ENCODE results near the gene SEMA4B. TPM values are rescaled to one million over a fixed set of nuclear protein-coding genes. Genes with fewer than 3 reads are reported as not detected.

The SEMA4B gene
- total and polyA plus RNA-seq, 8 donors, result 32.5 to 63.9 (median 38.4) TPM

DNA sequence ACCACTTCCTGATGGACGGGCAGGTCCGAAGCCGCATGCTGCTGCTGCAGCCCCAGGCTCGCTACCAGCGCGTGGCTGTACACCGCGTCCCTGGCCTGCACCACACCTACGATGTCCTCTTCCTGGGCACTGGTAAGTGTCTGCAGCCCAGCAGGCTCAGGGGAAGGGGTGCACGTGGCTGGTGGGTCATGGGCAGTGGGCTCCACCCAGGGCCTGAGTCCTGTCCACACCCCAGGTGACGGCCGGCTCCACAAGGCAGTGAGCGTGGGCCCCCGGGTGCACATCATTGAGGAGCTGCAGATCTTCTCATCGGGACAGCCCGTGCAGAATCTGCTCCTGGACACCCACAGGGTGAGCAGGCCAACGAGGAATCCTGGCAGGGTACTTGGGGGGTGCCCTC, 23.9 kb downstream of the SEMA4B start:
- no peak for ATAC-seq
- 91 to 93% methylated on average over 17 of the region's 17 CpGs for WGBS, 2 donors
- no peak for FAIRE-seq
- no peak overlapping the region for H3K4me3 ChIP-seq
- H3K9me3 ChIP-seq, result no peaks in the 10 kb centered on the region
- DNase-seq, result peak in 1 of 6 donors; percentile 74
- peaks cover 3 to 68% (median 27%) of the 10 kb centered on the region in 3 donors for H3K36me3 ChIP-seq
- TF ChIP-seq, protein P1, sequence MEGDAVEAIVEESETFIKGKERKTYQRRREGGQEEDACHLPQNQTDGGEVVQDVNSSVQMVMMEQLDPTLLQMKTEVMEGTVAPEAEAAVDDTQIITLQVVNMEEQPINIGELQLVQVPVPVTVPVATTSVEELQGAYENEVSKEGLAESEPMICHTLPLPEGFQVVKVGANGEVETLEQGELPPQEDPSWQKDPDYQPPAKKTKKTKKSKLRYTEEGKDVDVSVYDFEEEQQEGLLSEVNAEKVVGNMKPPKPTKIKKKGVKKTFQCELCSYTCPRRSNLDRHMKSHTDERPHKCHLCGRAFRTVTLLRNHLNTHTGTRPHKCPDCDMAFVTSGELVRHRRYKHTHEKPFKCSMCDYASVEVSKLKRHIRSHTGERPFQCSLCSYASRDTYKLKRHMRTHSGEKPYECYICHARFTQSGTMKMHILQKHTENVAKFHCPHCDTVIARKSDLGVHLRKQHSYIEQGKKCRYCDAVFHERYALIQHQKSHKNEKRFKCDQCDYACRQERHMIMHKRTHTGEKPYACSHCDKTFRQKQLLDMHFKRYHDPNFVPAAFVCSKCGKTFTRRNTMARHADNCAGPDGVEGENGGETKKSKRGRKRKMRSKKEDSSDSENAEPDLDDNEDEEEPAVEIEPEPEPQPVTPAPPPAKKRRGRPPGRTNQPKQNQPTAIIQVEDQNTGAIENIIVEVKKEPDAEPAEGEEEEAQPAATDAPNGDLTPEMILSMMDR (IDR thresholded peaks at IDR 0.05), result no peak
- no peaks in the 10 kb centered on the region for H3K27me3 ChIP-seq
- peaks cover 30 to 36% (median 31%) of the 10 kb centered on the region in 3 donors for H3K4me1 ChIP-seq
- intact Hi-C loops (cut with DNase I), result loop anchor here in 1 of 3 donors (5.0 kb wide), 1 partner anchor 63 kb away; no protein-coding TSS in a partner anchor
- H3K27ac ChIP-seq, result no peak overlapping the region

DNA sequence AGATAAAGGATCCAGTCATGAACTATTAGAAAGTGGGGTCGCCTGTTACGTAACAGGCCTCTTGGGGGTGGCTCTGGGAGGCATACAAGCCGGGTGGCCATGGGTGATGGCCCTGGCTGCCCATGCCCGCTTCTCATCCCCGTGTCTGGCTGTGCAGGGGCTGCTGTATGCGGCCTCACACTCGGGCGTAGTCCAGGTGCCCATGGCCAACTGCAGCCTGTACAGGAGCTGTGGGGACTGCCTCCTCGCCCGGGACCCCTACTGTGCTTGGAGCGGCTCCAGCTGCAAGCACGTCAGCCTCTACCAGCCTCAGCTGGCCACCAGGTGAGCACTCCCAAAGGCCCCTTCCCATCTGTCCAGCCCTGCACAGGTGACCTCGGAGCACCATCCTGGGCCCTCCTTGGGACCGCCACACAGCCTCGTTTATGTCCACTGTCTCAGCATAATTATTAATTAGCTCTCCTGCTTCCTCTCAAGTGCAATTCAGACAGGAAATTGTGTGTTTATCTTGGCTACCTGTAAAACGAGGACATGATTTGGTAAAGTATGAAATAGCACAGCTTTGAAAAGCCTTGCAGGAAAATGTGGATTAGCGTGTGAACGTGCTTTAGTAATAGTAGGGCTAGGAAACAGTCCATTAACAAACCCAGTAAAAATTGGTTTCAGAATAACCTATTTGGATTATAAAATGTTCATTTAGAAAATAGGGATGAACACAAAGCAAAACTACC, 24.5 kb downstream of the SEMA4B start:
- DNase-seq (peak in 1 of 6 donors; percentile 81), ATAC-seq (no peak), FAIRE-seq (no peak)
- TF ChIP-seq, protein P1 (IDR thresholded peaks at IDR 0.05), result no peak
- intact Hi-C loops (cut with DNase I), result loop anchor here in 1 of 3 donors (5.0 kb wide), 1 partner anchor 63 kb away; no protein-coding TSS in a partner anchor
- peaks cover 3 to 68% (median 27%) of the 10 kb centered on the region in 3 donors for H3K36me3 ChIP-seq
- H3K27me3 ChIP-seq, result no peaks in the 10 kb centered on the region
- H3K4me1 ChIP-seq, result peaks cover 33 to 41% (median 36%) of the 10 kb centered on the region in 3 donors
- H3K9me3 ChIP-seq, result no peaks in the 10 kb centered on the region
- peak overlapping the region in 1 of 4 donors; percentile 4 for H3K27ac ChIP-seq
- no peak overlapping the region for H3K4me3 ChIP-seq
- WGBS, 2 donors, result 72 to 80% methylated on average over 18 of the region's 18 CpGs

DNA sequence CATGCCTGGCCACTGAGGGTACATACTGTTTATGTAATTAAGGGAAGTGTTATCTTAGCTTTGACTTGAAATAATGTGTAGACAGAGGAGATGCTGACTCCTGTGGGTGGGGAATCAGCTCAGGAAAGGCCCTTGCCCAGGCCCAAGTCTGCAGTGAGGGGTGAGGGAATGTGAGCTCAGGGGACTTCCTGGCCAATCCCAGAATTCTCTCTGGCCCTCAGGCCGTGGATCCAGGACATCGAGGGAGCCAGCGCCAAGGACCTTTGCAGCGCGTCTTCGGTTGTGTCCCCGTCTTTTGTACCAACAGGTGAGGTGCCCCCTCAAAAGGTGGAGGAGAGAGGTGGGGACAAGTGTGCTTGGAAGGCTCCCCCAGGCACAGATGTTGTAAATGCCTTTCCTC, 26.2 kb downstream of the SEMA4B start:
- no peak for ATAC-seq
- 84 to 85% methylated on average over 7 of the region's 7 CpGs for WGBS, 2 donors
- TF ChIP-seq, protein P1 (IDR thresholded peaks at IDR 0.05), result no peak
- H3K27ac ChIP-seq, result peak overlapping the region; percentile 73 to 90 (median 85)
- no peaks in the 10 kb centered on the region for H3K27me3 ChIP-seq
- H3K9me3 ChIP-seq, result no peaks in the 10 kb centered on the region
- H3K4me1 ChIP-seq, result peaks cover 38 to 51% (median 44%) of the 10 kb centered on the region in 3 donors
- no peak overlapping the region for H3K4me3 ChIP-seq
- intact Hi-C loops (cut with DNase I), result loop anchor here in 1 of 3 donors (5.0 kb wide), 1 partner anchor 65 kb away; no protein-coding TSS in a partner anchor
- DNase-seq, result peak in 1 of 6 donors; percentile 62
- no peak for FAIRE-seq
- H3K36me3 ChIP-seq, result peaks cover 3 to 60% (median 27%) of the 10 kb centered on the region in 3 donors

DNA sequence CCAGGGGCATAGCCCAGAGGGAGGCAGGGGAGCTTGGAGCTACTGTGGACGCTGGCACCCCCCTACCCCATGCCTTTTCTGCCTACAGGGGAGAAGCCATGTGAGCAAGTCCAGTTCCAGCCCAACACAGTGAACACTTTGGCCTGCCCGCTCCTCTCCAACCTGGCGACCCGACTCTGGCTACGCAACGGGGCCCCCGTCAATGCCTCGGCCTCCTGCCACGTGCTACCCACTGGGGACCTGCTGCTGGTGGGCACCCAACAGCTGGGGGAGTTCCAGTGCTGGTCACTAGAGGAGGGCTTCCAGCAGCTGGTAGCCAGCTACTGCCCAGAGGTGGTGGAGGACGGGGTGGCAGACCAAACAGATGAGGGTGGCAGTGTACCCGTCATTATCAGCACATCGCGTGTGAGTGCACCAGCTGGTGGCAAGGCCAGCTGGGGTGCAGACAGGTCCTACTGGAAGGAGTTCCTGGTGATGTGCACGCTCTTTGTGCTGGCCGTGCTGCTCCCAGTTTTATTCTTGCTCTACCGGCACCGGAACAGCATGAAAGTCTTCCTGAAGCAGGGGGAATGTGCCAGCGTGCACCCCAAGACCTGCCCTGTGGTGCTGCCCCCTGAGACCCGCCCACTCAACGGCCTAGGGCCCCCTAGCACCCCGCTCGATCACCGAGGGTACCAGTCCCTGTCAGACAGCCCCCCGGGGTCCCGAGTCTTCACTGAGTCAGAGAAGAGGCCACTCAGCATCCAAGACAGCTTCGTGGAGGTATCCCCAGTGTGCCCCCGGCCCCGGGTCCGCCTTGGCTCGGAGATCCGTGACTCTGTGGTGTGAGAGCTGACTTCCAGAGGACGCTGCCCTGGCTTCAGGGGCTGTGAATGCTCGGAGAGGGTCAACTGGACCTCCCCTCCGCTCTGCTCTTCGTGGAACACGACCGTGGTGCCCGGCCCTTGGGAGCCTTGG, 27.0 kb downstream of the SEMA4B start:
- Histone ChIP-seq H3K27me3 (no peaks in the 10 kb centered on the region), H3K9me3 (no peaks in the 10 kb centered on the region), H3K4me3 (peak overlapping the region in 1 of 4 donors; percentile 9), H3K4me1 (peaks cover 38 to 57% (median 44%) of the 10 kb centered on the region in 3 donors), H3K36me3 (peaks cover 3 to 53% (median 24%) of the 10 kb centered on the region in 3 donors), H3K27ac (peak overlapping the region; percentile 78 to 90 (median 85))
- ATAC-seq, result peak; percentile 52 to 75 (median 68)
- intact Hi-C loops (cut with DNase I), result loop anchor here in 1 of 3 donors (5.0 kb wide), 1 partner anchor 66 kb away; no protein-coding TSS in a partner anchor
- DNase-seq, result peak; percentile 84 to 95 (median 90)
- TF ChIP-seq, protein P1 (IDR thresholded peaks at IDR 0.05), result no peak
- 43 to 45% methylated on average over 38 of the region's 38 CpGs for whole genome bisulfite sequencing, 2 donors
- no peak for FAIRE-seq
